ENCODE results near the gene TM4SF5. TPM values are rescaled to one million over a fixed set of nuclear protein-coding genes. Genes with fewer than 3 reads are reported as not detected.

TM4SF5 gene
- total RNA-seq, 4 donors from 2014 or later: not detected

DNA sequence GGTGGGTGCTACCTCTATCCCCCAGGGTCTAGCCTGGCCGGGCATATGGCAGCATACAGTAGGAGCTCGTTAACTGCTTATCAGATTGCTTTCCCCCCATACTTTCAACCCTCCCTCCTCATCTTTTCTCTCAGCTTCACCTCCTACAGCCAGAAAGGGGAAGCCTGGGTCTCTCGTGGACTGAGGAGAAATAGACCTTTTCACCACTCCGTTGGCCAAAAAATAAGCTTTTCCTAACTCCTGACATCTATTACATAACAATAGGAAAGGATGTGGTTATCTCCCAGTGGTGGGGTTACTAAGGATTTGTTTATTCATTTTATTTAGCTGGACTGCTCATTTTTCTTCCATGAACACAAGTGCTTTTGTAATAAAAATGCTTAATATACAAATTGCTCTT lies 23.0 kb upstream of the TM4SF5 start:
- WGBS, 2 donors: 35 to 41% methylated on average over 4 of the region's 4 CpGs
- Histone ChIP-seq H3K27me3 (peaks cover 0 to 45% of the 10 kb centered on the region in 2 donors), H3K36me3 (no peaks in the 10 kb centered on the region), H3K4me1 (peaks cover 0 to 20% (median 0%) of the 10 kb centered on the region in 4 donors), H3K27ac (peak overlapping the region in 1 of 4 donors; percentile 4), H3K4me3 (no peak overlapping the region), H3K9me3 (no peaks in the 10 kb centered on the region)
- no peak for TF ChIP-seq EP300 (IDR thresholded peaks at IDR 0.05)
- TF ChIP-seq POLR2A (IDR thresholded peaks at IDR 0.05): no peak
- TF ChIP-seq, protein P1, sequence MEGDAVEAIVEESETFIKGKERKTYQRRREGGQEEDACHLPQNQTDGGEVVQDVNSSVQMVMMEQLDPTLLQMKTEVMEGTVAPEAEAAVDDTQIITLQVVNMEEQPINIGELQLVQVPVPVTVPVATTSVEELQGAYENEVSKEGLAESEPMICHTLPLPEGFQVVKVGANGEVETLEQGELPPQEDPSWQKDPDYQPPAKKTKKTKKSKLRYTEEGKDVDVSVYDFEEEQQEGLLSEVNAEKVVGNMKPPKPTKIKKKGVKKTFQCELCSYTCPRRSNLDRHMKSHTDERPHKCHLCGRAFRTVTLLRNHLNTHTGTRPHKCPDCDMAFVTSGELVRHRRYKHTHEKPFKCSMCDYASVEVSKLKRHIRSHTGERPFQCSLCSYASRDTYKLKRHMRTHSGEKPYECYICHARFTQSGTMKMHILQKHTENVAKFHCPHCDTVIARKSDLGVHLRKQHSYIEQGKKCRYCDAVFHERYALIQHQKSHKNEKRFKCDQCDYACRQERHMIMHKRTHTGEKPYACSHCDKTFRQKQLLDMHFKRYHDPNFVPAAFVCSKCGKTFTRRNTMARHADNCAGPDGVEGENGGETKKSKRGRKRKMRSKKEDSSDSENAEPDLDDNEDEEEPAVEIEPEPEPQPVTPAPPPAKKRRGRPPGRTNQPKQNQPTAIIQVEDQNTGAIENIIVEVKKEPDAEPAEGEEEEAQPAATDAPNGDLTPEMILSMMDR (IDR thresholded peaks at IDR 0.05): no peak
- DNase-seq (ENCODE audit: low spot score in 2 of 2): no peak

- TF ChIP-seq, protein P1 (IDR thresholded peaks at IDR 0.05): no peak
- TF ChIP-seq POLR2A (IDR thresholded peaks at IDR 0.05) (no peak), EP300 (IDR thresholded peaks at IDR 0.05) (no peak)
- no peak overlapping the region for H3K27ac ChIP-seq
- 47 to 52% methylated on average over 3 of the region's 3 CpGs for WGBS, 2 donors
- no peak for DNase-seq (ENCODE audit: low spot score in 2 of 2)
- no peak overlapping the region for H3K4me3 ChIP-seq
- H3K36me3 ChIP-seq: no peaks in the 10 kb centered on the region
- H3K4me1 ChIP-seq: peaks cover 0 to 12% (median 0%) of the 10 kb centered on the region in 4 donors
- H3K9me3 ChIP-seq: no peaks in the 10 kb centered on the region
- H3K27me3 ChIP-seq: peaks cover 0 to 36% of the 10 kb centered on the region in 2 donors
Observed at GRCh38 chr17:4750606-4751005, 21.1 kb upstream of the TM4SF5 start.

- no peaks in the 10 kb centered on the region for H3K36me3 ChIP-seq
- TF ChIP-seq, protein P1 (IDR thresholded peaks at IDR 0.05): no peak
- peak in 1 of 2 donors; percentile 24 for TF ChIP-seq EP300 (IDR thresholded peaks at IDR 0.05)
- H3K4me1 ChIP-seq: peaks cover 0 to 9% (median 0%) of the 10 kb centered on the region in 4 donors
- DNase-seq (ENCODE audit: low spot score in 2 of 2): no peak
- H3K27me3 ChIP-seq: peaks cover 0 to 24% of the 10 kb centered on the region in 2 donors
- H3K9me3 ChIP-seq: no peaks in the 10 kb centered on the region
- 62 to 67% methylated on average over 5 of the region's 5 CpGs for WGBS, 2 donors
- no peak overlapping the region for H3K27ac ChIP-seq
- no peak overlapping the region for H3K4me3 ChIP-seq
Observed at GRCh38 chr17:4751932-4752331, 19.8 kb upstream of the TM4SF5 start.

GRCh38 chr17:4753392-4753791 lies 18.3 kb upstream of the TM4SF5 start:
- H3K27me3 ChIP-seq: peaks cover 0 to 27% of the 10 kb centered on the region in 2 donors
- no peak for DNase-seq (ENCODE audit: low spot score in 2 of 2)
- TF ChIP-seq EP300 (IDR thresholded peaks at IDR 0.05) (no peak), POLR2A (IDR thresholded peaks at IDR 0.05) (no peak)
- TF ChIP-seq, protein P1 (IDR thresholded peaks at IDR 0.05): no peak
- 79 to 83% methylated on average over 1 of the region's 1 CpG for WGBS, 2 donors
- peaks cover 0 to 8% (median 0%) of the 10 kb centered on the region in 4 donors for H3K4me1 ChIP-seq
- no peak overlapping the region for H3K27ac ChIP-seq
- H3K9me3 ChIP-seq: no peaks in the 10 kb centered on the region
- no peaks in the 10 kb centered on the region for H3K36me3 ChIP-seq
- no peak overlapping the region for H3K4me3 ChIP-seq

- TF ChIP-seq POLR2A (IDR thresholded peaks at IDR 0.05) (no peak), EP300 (IDR thresholded peaks at IDR 0.05) (peak; percentile 17 to 51)
- Histone ChIP-seq H3K36me3 (no peaks in the 10 kb centered on the region), H3K9me3 (no peaks in the 10 kb centered on the region), H3K27ac (peak overlapping the region in 1 of 4 donors; percentile 2), H3K27me3 (peaks cover 0 to 12% of the 10 kb centered on the region in 2 donors), H3K4me3 (no peak overlapping the region), H3K4me1 (no peaks in the 10 kb centered on the region)
- no peak for DNase-seq (ENCODE audit: low spot score in 2 of 2)
- WGBS, 2 donors: 73 to 81% methylated on average over 10 of the region's 10 CpGs
Observed at GRCh38 chr17:4759776-4760236, 11.9 kb upstream of the TM4SF5 start.

Data from tibial nerve (tissue), 4 donors.